Heart left ventricle (tissue), 16 donors: ENCODE results near the gene RNF167. TPM values are rescaled to one million over a fixed set of nuclear protein-coding genes. Genes with fewer than 3 reads are reported as not detected.

ENCODE experiments used
- ATAC-seq, 4 donors: fragments of 200-7000 bp; cut with Tn5 transposase; one replicate each; pipeline ENCODE4 v1.9.1; 2020 to 2022; ENCODE audit warnings: moderate library complexity in 4 of 4, mild to moderate bottlenecking in 3 of 4, moderate number of reproducible peaks in 1 of 4
- DNase-seq, 5 donors: peaks; one replicate each; pipeline ENCODE4 v3.0.0-alpha.2; 2020
- H3K27ac ChIP-seq, 12 donors: fragments of 200-600 bp; sonication (generic) in 4 of 12; one replicate each; pipeline versions ENCODE4 v1.5.0 to v1.8.0; 2016 to 2022; ENCODE audit warnings: mild to moderate bottlenecking in 2 of 12
- H3K27me3 ChIP-seq, 9 donors: fragments of 200-600 bp; sonication (generic) in 2 of 9; one replicate each; pipeline versions ENCODE4 v1.5.1 to v1.8.0; 2016 to 2022; ENCODE audit warnings: mild to moderate bottlenecking in 3 of 9
- H3K36me3 ChIP-seq, 9 donors: fragments of 200-600 bp; sonication (generic) in 2 of 9; one replicate each; pipeline versions ENCODE4 v1.5.0 to v1.8.0; 2018 to 2022; ENCODE audit warnings: mild to moderate bottlenecking in 2 of 9
- H3K4me1 ChIP-seq, 12 donors: fragments of 200-600 bp; sonication (generic) in 4 of 12; one replicate each; pipeline versions ENCODE4 v1.5.0 to v1.8.0; 2016 to 2022; ENCODE audit warnings: mild to moderate bottlenecking in 3 of 12
- H3K4me3 ChIP-seq, 12 donors: fragments of 200-600 bp; sonication (generic) in 4 of 12; one replicate each; pipeline versions ENCODE4 v1.5.0 to v1.8.0; 2017 to 2022; ENCODE audit warnings: mild to moderate bottlenecking in 9 of 12, moderate library complexity in 4 of 12
- H3K9me3 ChIP-seq, 12 donors: fragments of 200-600 bp; sonication (generic) in 4 of 12; one replicate each; pipeline versions ENCODE4 v1.5.0 to v1.8.0; 2016 to 2022; ENCODE audit warnings: mild to moderate bottlenecking in 1 of 12
- CTCF ChIP-seq, 12 donors: fragments of 200-600 bp; sonication (generic) in 4 of 12; IDR thresholded peaks; one replicate each; pipeline versions ENCODE4 v1.5.0 to v1.8.0; 2018 to 2022; ENCODE audit warnings: antibody characterized with exemption in 12 of 12, mild to moderate bottlenecking in 5 of 12
- POLR2A ChIP-seq, 2 donors: fragments of 450-650 bp; IDR thresholded peaks; one replicate each; pipeline ENCODE4 v1.6.1; 2017; ENCODE audit warnings: antibody characterized with exemption in 2 of 2, mild to moderate bottlenecking in 2 of 2, moderate library complexity in 2 of 2
- WGBS, 4 donors: extraction: QIAGEN DNeasy Blood & Tissue Kit in 2 of 4; methylation state at CpG; one replicate each; pipeline versions ENCODE4 v1.1.5 to v1.1.7; 2013 to 2018; 5-methylcytosine and 5-hydroxymethylcytosine counted together
- intact Hi-C, 10 donors: fragments of 100-400 bp; cut with DNase I; formaldehyde crosslinking; loops; one replicate each; pipeline versions ENCODE4 v1.11.1 to v1.14.2; 2022
- polyA plus RNA-seq, 2 donors: library from polyadenylated mRNA; stranded (reverse); fragments of 200-250 nt; gene quantifications; one replicate each; pipeline ENCODE4 v1.2.3, GENCODE V29; 2013
- total RNA-seq, 9 donors: library from RNA; depleted of rRNA in 2 of 9; stranded (reverse); fragments of >200 nt in 2 of 9; fragmentation: NEBNext Ultra II Directional in 3 of 9; extraction: Animal tissue kit (Norgen Biotek cat#: 25700) in 3 of 9; gene quantifications; one replicate each; pipeline versions ENCODE4 v1.1.0 to v1.2.4, GENCODE V29; 2016 to 2023
- donor health status: ischemic (EF 13 %, LVEDD 7.1; RV severe dilation, severe dysfunction).
- donor health status: healthy with polysubstance abuse.
- donor health status: DM: no; HTN: yes; CAD: no.
- donor health status: DM: no; HTN: no; CAD: no.
- donor health status: ischemic (EF 25% LVEDD 6.9; RV normal size, moderate dysfunction).
- donor health status: ischemic (EF 25% LVEDD 5.7; RV mildly dilated, moderate dysfunction).
- donor health status: healthy.
- donor health status: DM: yes; HTN: yes; CAD: no.
- donor health status: ischemic (EF 35%, LVEDD 5.7; RV mildly dilated, moderate dysfunction).
- donor health status: nonischemic (EF 11% LVEDD 7.7; RV severe dilation, severe dysfunction).
- donor health status: DM: yes; HTN: yes; CAD: no.
- donor health status: PGD.
- donor health status: ischemic (EF 29% LVEDD 5.4; RV normal size, mild dysfunction).
- donor health status: nonischemic (EF 23%, LVEDD 6.1; RV moderate dilation, normal function).

Gene RNF167
- total and polyA plus RNA-seq, 11 donors, result 50.7 to 152 (median 81.2) TPM

DNA sequence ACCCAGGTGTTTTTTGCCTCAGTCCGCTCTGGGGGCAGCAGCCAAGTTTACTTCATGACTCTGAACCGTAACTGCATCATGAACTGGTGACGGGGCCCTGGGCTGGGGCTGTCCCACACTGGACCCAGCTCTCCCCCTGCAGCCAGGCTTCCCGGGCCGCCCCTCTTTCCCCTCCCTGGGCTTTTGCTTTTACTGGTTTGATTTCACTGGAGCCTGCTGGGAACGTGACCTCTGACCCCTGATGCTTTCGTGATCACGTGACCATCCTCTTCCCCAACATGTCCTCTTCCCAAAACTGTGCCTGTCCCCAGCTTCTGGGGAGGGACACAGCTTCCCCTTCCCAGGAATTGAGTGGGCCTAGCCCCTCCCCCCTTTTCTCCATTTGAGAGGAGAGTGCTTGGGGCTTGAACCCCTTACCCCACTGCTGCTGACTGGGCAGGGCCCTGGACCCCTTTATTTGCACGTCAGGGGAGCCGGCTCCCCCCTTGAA is 42.8 kb upstream of the RNF167 start:
- no peaks in the 10 kb centered on the region for H3K9me3 ChIP-seq
- no peak overlapping the region for H3K4me3 ChIP-seq
- intact Hi-C loops, result loop anchor here in 1 of 10 donors (10.0 kb wide), 1 partner anchor 332 kb away; the partner anchor contains the start of gene GGT6
- DNase-seq (peak in 1 of 5 donors; percentile 30), ATAC-seq (no peak)
- H3K4me1 ChIP-seq, result peaks cover 0 to 32% (median 17%) of the 10 kb centered on the region in 12 donors
- H3K27me3 ChIP-seq, result peaks cover 0 to 32% (median 11%) of the 10 kb centered on the region in 9 donors
- peaks cover 0 to 54% (median 50%) of the 10 kb centered on the region in 9 donors for H3K36me3 ChIP-seq
- no peak for TF ChIP-seq POLR2A (IDR thresholded peaks at IDR 0.05)
- no peak for TF ChIP-seq CTCF (IDR thresholded peaks at IDR 0.05)
- H3K27ac ChIP-seq, result no peak overlapping the region
- WGBS, 4 donors, result 79 to 88% (median 82%) methylated on average over 10 of the region's 10 CpGs

DNA sequence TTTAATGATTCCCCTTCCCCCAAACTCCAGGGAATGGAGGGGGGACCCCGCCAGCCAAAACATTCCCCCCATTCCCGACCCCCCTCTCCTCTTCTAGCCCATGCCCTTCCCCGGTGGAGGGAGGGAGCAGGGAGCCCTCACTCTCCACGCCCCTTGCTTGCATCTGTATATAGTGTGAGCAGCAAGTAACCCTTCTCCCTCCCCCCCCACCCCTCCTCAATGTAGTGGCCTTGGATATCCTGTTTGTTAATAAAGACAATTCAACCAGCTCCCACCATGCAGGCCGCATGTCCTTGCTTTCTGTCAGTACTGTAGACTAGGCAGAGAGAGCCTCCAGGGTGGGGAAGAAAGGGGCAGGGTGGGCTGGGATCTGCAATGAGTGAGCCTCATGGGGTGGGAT is 42.3 kb upstream of the RNF167 start:
- ATAC-seq (no peak), DNase-seq (peak in 1 of 5 donors; percentile 36)
- H3K9me3 ChIP-seq, result no peaks in the 10 kb centered on the region
- H3K4me3 ChIP-seq, result no peak overlapping the region
- TF ChIP-seq POLR2A (IDR thresholded peaks at IDR 0.05), result no peak
- no peak for TF ChIP-seq CTCF (IDR thresholded peaks at IDR 0.05)
- 89 to 94% (median 91%) methylated on average over 5 of the region's 5 CpGs for WGBS, 4 donors
- H3K27me3 ChIP-seq, result peaks cover 0 to 32% (median 11%) of the 10 kb centered on the region in 9 donors
- peaks cover 0 to 48% (median 45%) of the 10 kb centered on the region in 9 donors for H3K36me3 ChIP-seq
- H3K27ac ChIP-seq, result no peak overlapping the region
- intact Hi-C loops, result loop anchor here in 1 of 10 donors (10.0 kb wide), 1 partner anchor 333 kb away; the partner anchor contains the start of gene GGT6
- peaks cover 0 to 35% (median 18%) of the 10 kb centered on the region in 12 donors for H3K4me1 ChIP-seq

- intact Hi-C loops, result loop anchor here in 1 of 10 donors (10.0 kb wide), 1 partner anchor 334 kb away; the partner anchor contains the start of gene GGT6
- no peaks in the 10 kb centered on the region for H3K9me3 ChIP-seq
- 90 to 97% (median 91%) methylated on average over 8 of the region's 8 CpGs for WGBS, 4 donors
- H3K36me3 ChIP-seq, result peaks cover 0 to 43% (median 40%) of the 10 kb centered on the region in 9 donors
- DNase-seq (peak in 1 of 5 donors; percentile 42), ATAC-seq (no peak)
- H3K27ac ChIP-seq, result no peak overlapping the region
- peaks cover 0 to 41% (median 20%) of the 10 kb centered on the region in 12 donors for H3K4me1 ChIP-seq
- H3K27me3 ChIP-seq, result peaks cover 0 to 32% (median 11%) of the 10 kb centered on the region in 9 donors
- H3K4me3 ChIP-seq, result peak overlapping the region in 2 of 12 donors; percentile 63 to 66
- TF ChIP-seq POLR2A (IDR thresholded peaks at IDR 0.05), result no peak
- TF ChIP-seq CTCF (IDR thresholded peaks at IDR 0.05), result no peak
Measured at GRCh38 chr17:4898351-4898750, 41.7 kb upstream of the RNF167 start.

GRCh38 chr17:4898927-4899326 is 41.1 kb upstream of the RNF167 start:
- no peak for DNase-seq
- peaks cover 0 to 37% (median 34%) of the 10 kb centered on the region in 9 donors for H3K36me3 ChIP-seq
- H3K9me3 ChIP-seq, result no peaks in the 10 kb centered on the region
- peak overlapping the region in 2 of 12 donors; percentile 40 to 64 for H3K27ac ChIP-seq
- intact Hi-C loops, result loop anchor here in 1 of 10 donors (10.0 kb wide), 1 partner anchor 334 kb away; the partner anchor contains the start of gene GGT6
- 15 to 27% (median 17%) methylated on average over 1 to 34 of the region's 34 CpGs; no CpG with 5 or more reads in 1 of the 4 donors for WGBS, 4 donors
- H3K4me1 ChIP-seq, result peaks cover 0 to 42% (median 21%) of the 10 kb centered on the region in 12 donors
- peak in 1 of 4 donors; percentile 2 for ATAC-seq
- H3K27me3 ChIP-seq, result peaks cover 0 to 32% (median 11%) of the 10 kb centered on the region in 9 donors
- no peak for TF ChIP-seq CTCF (IDR thresholded peaks at IDR 0.05)
- TF ChIP-seq POLR2A (IDR thresholded peaks at IDR 0.05), result no peak
- H3K4me3 ChIP-seq, result peak overlapping the region; percentile 15 to 66 (median 54)
